ENCODE measurements around the gene CHEK1. TPM values are rescaled to one million over a fixed set of nuclear protein-coding genes. Genes with fewer than 3 reads are reported as not detected.

The CHEK1 gene
- total and polyA plus RNA-seq, 2 of the 8 experiments (the other 6 are each of a cell fraction or from before 2014, with no cell fraction given) = 37.7 to 133 TPM

DNA sequence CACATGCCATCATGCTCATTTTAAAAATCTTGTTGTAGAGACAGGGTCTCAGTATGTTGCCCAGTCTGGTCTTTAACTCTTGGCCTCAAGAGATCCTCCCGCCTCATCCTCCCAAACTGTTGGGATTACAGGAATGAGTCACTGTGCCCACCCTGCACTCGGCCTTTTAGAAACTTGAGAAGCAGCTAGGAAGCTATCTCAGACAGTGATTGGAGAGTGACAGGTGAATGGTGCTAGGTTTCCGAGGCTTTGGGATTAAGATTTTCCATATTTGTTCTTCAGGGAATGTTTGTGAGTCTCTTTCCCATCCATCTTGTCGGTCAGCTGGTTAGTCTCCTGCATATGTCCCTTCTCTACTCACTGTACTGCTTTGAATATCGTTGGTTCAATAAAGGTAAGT lies 45.2 kb upstream of the CHEK1 start (continued):
- no peak for TF ChIP-seq ASH2L (IDR thresholded peaks at IDR 0.05; ENCODE audit: low read length)
- no peak for TF ChIP-seq KDM5A (IDR thresholded peaks at IDR 0.05; ENCODE audit: low read length)
